ENCODE results near the gene ARHGEF28.

DNA sequence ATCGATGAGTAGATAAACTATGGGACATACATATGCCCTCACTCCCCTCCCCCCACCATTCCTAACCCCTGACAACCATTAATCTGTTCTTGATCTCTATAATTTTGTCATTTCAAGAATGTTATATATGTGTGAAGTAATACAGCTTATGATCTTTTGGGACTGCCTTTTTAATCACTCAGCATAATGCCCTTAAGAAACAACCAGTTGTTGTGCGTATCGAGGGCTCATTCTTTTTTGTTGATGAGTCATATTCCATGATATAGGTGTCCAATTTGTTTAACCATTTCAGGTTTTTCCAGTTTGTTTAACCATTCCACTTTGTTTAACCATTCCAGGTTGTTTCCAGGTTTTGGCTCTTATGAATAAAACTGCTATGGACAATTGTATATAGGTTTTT is 75.6 kb downstream of the ARHGEF28 start:
- TF ChIP-seq CTCF (conservative IDR thresholded peaks at IDR 0.05 in 1 of 2, IDR thresholded peaks at IDR 0.05 in 1 of 2; ENCODE audit: low read depth in 1 of 2, low read length in 2 of 2) (no peak), EZH2 (IDR thresholded peaks at IDR 0.05; ENCODE audit: low read length, missing control alignments) (no peak)

Measured in fibroblast of lung (primary cell).